Frontal cortex (tissue), 4 donors: ENCODE data around the gene RAB15. TPM values are rescaled to one million over a fixed set of nuclear protein-coding genes. Genes with fewer than 3 reads are reported as not detected.
A peak's percentile ranks its signal among the peaks of the same experiment; 100 is the strongest.

ENCODE experiments used
- DNase-seq, 2 donors: peaks; one replicate each; pipeline ENCODE4 v3.0.0; 2012; ENCODE audit warnings: low spot score in 2 of 2
- FAIRE-seq: peaks from 2 replicates; lab custom pipeline; 2012; peaks lifted over from hg19 to GRCh38; lab: Jason Lieb, UNC
- total RNA-seq: library from RNA; depleted of rRNA; stranded (reverse); fragments of >200 nt; gene quantifications from one replicate; pipeline ENCODE4 v1.2.3, GENCODE V29; 2014
- donor health status: control.
- donor health status: control.
- donor health status: control.

Gene RAB15
- 24.1 TPM for total RNA-seq

GRCh38 chr14:64971943-64972791 lies at the start of gene RAB15:
TSS of gene RAB15 (minus strand) at chr14:64972336. CDS start at chr14:64972076, 260 bp downstream.
- DNase-seq (peak; percentile 61), FAIRE-seq (no peak)

- peak in 1 of 2 donors; percentile 38 for DNase-seq
- FAIRE-seq, result peak; percentile 93
These were observed 47.9 kb upstream of the RAB15 start for GRCh38 chr14:65019944-65020566.

GRCh38 chr14:65016471-65016870 lies 44.3 kb upstream of the RAB15 start:
- DNase-seq (no peak), FAIRE-seq (no peak)

- no peak for DNase-seq
- no peak for FAIRE-seq
These were observed 43.3 kb upstream of the RAB15 start for GRCh38 chr14:65015391-65015790.

GRCh38 chr14:65012353-65012752 lies 40.2 kb upstream of the RAB15 start:
- DNase-seq, result no peak
- FAIRE-seq, result no peak

GRCh38 chr14:65011538-65011937 lies 39.4 kb upstream of the RAB15 start:
- no peak for DNase-seq
- no peak for FAIRE-seq

- FAIRE-seq (no peak), DNase-seq (no peak)
These were observed 38.2 kb upstream of the RAB15 start for GRCh38 chr14:65010211-65010931.

GRCh38 chr14:65007202-65007601 lies 35.1 kb upstream of the RAB15 start:
- FAIRE-seq, result no peak
- DNase-seq, result no peak

GRCh38 chr14:65006261-65006721 lies 34.2 kb upstream of the RAB15 start:
- DNase-seq (no peak), FAIRE-seq (no peak)

GRCh38 chr14:65003394-65003793 lies 31.3 kb upstream of the RAB15 start:
- DNase-seq (no peak), FAIRE-seq (no peak)

GRCh38 chr14:65002586-65003210 lies 30.6 kb upstream of the RAB15 start:
- DNase-seq (no peak), FAIRE-seq (no peak)

GRCh38 chr14:65001723-65002122 lies 29.6 kb upstream of the RAB15 start:
- DNase-seq (no peak), FAIRE-seq (no peak)

- DNase-seq (no peak), FAIRE-seq (no peak)
These were observed 28.9 kb upstream of the RAB15 start for GRCh38 chr14:65000898-65001591.

GRCh38 chr14:64998455-64998931 lies 26.4 kb upstream of the RAB15 start:
- FAIRE-seq, result no peak

GRCh38 chr14:64997108-64997794 lies 25.1 kb upstream of the RAB15 start:
- FAIRE-seq, result no peak
- no peak for DNase-seq

More at GRCh38 chr14:64998455-64998931, 26.4 kb upstream of the RAB15 start:
- no peak for DNase-seq

- no peak for DNase-seq
These were observed 23.2 kb upstream of the RAB15 start for GRCh38 chr14:64995291-64995690.

GRCh38 chr14:64994540-64994939 lies 22.4 kb upstream of the RAB15 start:
- DNase-seq (no peak), FAIRE-seq (no peak)

More at GRCh38 chr14:64995291-64995690, 23.2 kb upstream of the RAB15 start:
- FAIRE-seq, result no peak

- DNase-seq (no peak), FAIRE-seq (no peak)
These were observed 21.3 kb upstream of the RAB15 start for GRCh38 chr14:64993266-64993930.
